Measurements from ENCODE around the gene CHURC1. TPM values are rescaled to one million over a fixed set of nuclear protein-coding genes. Genes with fewer than 3 reads are reported as not detected.

CHURC1 gene
- total and polyA plus RNA-seq, 2 of the 8 experiments (the other 6 are each of a cell fraction or from before 2014, with no cell fraction given): 50.2 to 59.3 TPM

DNA sequence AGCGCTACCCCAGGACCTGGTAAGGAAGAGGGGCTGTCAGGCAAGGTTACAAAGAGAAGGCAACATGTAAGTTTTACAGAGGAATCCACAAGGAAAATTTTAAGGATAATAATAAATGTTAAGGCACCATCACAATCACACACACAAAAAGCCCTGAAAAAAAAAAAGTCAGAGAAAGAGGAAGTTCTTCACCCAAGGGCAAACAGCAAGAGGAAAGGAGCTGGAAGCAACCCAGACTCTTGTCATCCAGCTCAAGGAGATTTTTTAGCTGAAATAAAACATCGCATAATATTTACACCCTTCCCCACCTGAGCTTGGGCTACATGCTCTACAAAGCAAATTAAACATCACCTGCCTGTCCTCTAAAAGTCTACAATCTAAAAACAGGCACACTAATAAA, 44.1 kb upstream of the CHURC1 start:
- DNase-seq (ENCODE audit: low read depth in 1 of 2, low spot score in 2 of 2) (no peak), FAIRE-seq (no peak)
- Histone ChIP-seq H4K5ac (ENCODE audit: insufficient read length, low read depth, low read length) (no peak overlapping the region), H4K20me1 (replicated peaks in 1 of 2; ENCODE audit: control insufficient read depth in 1 of 2, insufficient read depth in 2 of 2, low read length in 2 of 2) (no peaks in the 10 kb centered on the region), H3K4me2 (ENCODE audit: insufficient read depth in 1 of 2, low read depth in 2 of 2, low read length in 2 of 2) (no peak overlapping the region), H4K91ac (replicated peaks; ENCODE audit: insufficient read length, low read length) (no peak overlapping the region), H3K79me2 (ENCODE audit: control insufficient read depth in 1 of 2, insufficient read depth in 2 of 2, low read length in 2 of 2) (no peaks in the 10 kb centered on the region), H3K27ac (ENCODE audit: low read depth, low read length) (no peak overlapping the region), H3K18ac (ENCODE audit: extremely low read depth, low read length) (no peak overlapping the region), H2AFZ (ENCODE audit: low read length) (no peak overlapping the region), H4K8ac (ENCODE audit: extremely low read depth, insufficient read depth, low read length) (no peak overlapping the region), H3K4ac (replicated peaks; ENCODE audit: insufficient read length, low read depth, low read length) (no peak overlapping the region), H2BK20ac (ENCODE audit: low read length) (no peak overlapping the region), H3K23me2 (ENCODE audit: low read depth, low read length) (no peaks in the 10 kb centered on the region), H3K14ac (ENCODE audit: insufficient read length) (no peak overlapping the region), H2BK120ac (replicated peaks; ENCODE audit: low read depth, low read length) (no peak overlapping the region), H3K56ac (replicated peaks; ENCODE audit: insufficient read length, low read depth, low read length) (no peak overlapping the region), H2BK5ac (ENCODE audit: low read depth, low read length) (no peak overlapping the region), H2BK12ac (ENCODE audit: low read depth, low read length) (no peak overlapping the region), H3K4me1 (replicated peaks in 1 of 4; ENCODE audit: control insufficient read depth in 3 of 4, insufficient read depth in 4 of 4, low read length in 3 of 4) (peaks cover 0 to 11% (median 3%) of the 10 kb centered on the region in 4 experiments; a peak in 3 of 7 replicates), H3K9me3 (ENCODE audit: insufficient read depth in 2 of 2, low read depth in 1 of 2, low read length in 1 of 2) (no peaks in the 10 kb centered on the region), H3K4me3 (ENCODE audit: extremely low read depth in 1 of 4, insufficient read depth in 2 of 4, low read depth in 3 of 4, low read length in 4 of 4) (no peak overlapping the region), H3K9ac (replicated peaks in 1 of 4; ENCODE audit: extremely low read depth in 1 of 4, low read depth in 3 of 4, low read length in 3 of 4) (no peak overlapping the region), H3K36me3 (ENCODE audit: control insufficient read depth in 2 of 4, insufficient read depth in 4 of 4, low read length in 3 of 4) (no peaks in the 10 kb centered on the region), H2AK5ac (ENCODE audit: low read depth, low read length) (no peak overlapping the region), H3K23ac (ENCODE audit: insufficient read length) (no peak overlapping the region), H3K27me3 (replicated peaks in 1 of 4; ENCODE audit: control insufficient read depth in 3 of 4, extremely low read depth in 1 of 4, insufficient read depth in 3 of 4, low read length in 3 of 4) (no peaks in the 10 kb centered on the region; a peak in 2 of 7 replicates), H2BK15ac (ENCODE audit: low read length) (no peak overlapping the region), H3K79me1 (ENCODE audit: low read depth, low read length) (no peaks in the 10 kb centered on the region)
- WGBS, 2 experiments (ENCODE audit: extremely low coverage in 1 of 2, insufficient coverage in 1 of 2, insufficient read length in 1 of 2, insufficient replicate concordance in 2 of 2, low coverage in 1 of 2, low lambda C conversion rate in 2 of 2, missing lambda C conversion rate in 1 of 2): 85% methylated on average over 2 of the region's 2 CpGs; no CpG with 5 or more reads in 1 of the 2 experiments
- ChIA-PET CTCF (ENCODE audit: partially characterized antibody) (interaction anchor here (0.7 to 6.7 kb wide), 6 partner anchors 9 to 68 kb away, joined by 3 to 41 read pairs (median 12); partner anchors contain the start of gene SPTB), POLR2A (ENCODE audit: partially characterized antibody) (interaction anchor here (1.0 kb wide), 1 partner anchor 330 kb away, joined by 4 read pairs; the partner anchor contains the start of gene HSPA2)
- TF ChIP-seq CREB1 (IDR thresholded peaks at IDR 0.05) (no peak), NRF1 (IDR thresholded peaks at IDR 0.05; ENCODE audit: low read depth, low read length) (no peak), SRF (IDR thresholded peaks at IDR 0.05; ENCODE audit: low read depth, low read length) (no peak), BCL11A (IDR thresholded peaks at IDR 0.05; ENCODE audit: low read depth in 2 of 2, low read length in 2 of 2) (no peak), HDAC2 (IDR thresholded peaks at IDR 0.05; ENCODE audit: borderline replicate concordance in 1 of 2, low read depth in 2 of 2, low read length in 2 of 2) (no peak), CBX8 (IDR thresholded peaks at IDR 0.05; ENCODE audit: borderline replicate concordance, low read depth, low read length) (no peak), SAP30 (IDR thresholded peaks at IDR 0.05; ENCODE audit: insufficient read depth, insufficient replicate concordance, low read length) (no peak), SIRT6 (IDR thresholded peaks at IDR 0.05; ENCODE audit: low read length) (no peak), EGR1 (IDR thresholded peaks at IDR 0.05; ENCODE audit: borderline replicate concordance, low read depth, low read length) (no peak), RAD21 (IDR thresholded peaks at IDR 0.05 in 1 of 2, conservative IDR thresholded peaks at IDR 0.05 in 1 of 2; ENCODE audit: low read depth in 2 of 2, low read length in 2 of 2) (no peak), E2F6 (IDR thresholded peaks at IDR 0.05) (no peak), POLR2AphosphoS5 (IDR thresholded peaks at IDR 0.05; ENCODE audit: low read depth, low read length) (no peak), KDM1A (IDR thresholded peaks at IDR 0.05; ENCODE audit: borderline replicate concordance, low read length) (no peak), JUN (IDR thresholded peaks at IDR 0.05; ENCODE audit: low read depth, low read length) (no peak)
